ENCODE results near the gene STAB1. TPM values are rescaled to one million over a fixed set of nuclear protein-coding genes. Genes with fewer than 3 reads are reported as not detected.

The STAB1 gene
- total RNA-seq, 1 donor from 2014 or later: 404 TPM

DNA sequence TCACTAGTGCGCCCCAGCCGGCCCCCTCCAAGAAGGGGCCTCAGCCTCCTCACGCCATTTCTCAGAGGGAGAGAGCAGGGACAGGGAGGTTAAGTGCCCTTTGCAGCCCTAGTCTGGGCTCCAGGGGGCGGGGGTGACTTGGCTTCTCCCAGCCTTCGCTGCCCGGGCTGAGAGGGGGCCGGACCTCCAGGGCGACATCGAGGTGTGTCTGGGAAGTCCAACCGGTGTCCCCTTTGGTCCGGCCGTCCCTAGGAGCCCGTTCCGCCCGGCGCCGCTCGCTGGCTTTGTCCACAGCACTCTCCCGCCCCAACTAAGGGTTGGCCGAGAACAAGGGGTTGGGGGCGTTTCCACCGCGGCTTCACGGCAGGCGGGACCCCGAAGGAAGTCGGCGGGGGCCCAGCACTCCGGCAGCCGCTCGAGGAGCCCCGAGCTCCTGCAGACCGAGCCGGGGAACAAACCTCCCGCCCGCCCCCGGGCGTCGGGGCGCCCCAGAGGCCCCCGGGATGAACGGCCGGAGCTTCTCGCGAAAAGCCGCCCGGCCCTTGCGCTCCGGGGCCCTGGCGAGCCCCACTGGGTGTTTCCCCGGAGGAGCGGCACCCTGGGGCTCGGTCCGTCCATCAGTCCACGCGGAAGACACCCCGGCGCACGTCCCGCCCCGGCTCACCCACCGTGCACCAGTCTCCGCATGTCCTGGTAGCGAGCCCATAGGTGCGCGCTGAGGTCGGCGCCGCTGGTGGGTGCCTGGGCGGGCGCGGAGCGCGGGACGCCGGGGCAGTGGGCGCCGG lies 37.9 kb downstream of the STAB1 start:
- no peak for DNase-seq (ENCODE audit: extremely low read depth, low read depth, low spot score)

DNA sequence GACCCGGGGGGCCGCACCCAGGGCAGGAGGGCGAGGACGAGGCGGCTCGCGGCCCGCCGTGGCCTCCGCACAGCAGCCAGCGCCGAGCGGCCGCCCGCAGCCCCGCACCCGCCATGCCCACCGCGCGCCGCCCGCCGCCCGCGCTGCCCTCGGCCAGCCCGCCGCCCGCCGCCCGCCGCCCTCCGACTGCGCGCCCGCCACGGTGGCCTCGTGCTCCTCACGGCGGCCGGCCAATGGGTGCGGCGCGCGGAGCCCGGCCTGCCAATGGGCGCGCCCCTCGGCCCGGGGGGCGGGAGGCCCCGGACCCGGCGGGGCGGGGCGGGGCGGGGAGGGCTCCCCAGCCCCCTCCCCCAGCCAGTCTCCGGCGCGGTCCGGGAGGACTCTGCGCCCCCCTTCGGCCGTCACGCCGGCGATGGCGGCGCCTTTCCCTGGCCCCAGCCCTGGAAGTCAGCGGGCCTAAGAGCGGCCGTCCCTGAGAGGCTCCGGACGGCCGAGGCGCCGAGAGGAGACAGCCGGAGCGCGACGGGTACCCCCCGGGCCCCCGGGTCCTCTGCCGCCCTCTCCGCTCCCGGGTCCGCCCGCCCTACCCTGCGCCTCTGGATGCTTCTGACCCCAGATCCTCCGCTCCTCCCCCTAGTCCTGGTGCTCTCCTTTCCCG lies 38.6 kb downstream of the STAB1 start, which contains the start of gene NT5DC2:
TSS of gene NT5DC2 (minus strand) at position 235 of the 658 bp plus-strand sequence. CDS start at position 115, 120 bp downstream.
- DNase-seq (ENCODE audit: extremely low read depth, low read depth, low spot score): no peak

GRCh38 chr3:52534281-52535183 lies 39.4 kb downstream of the STAB1 start:
- DNase-seq (ENCODE audit: extremely low read depth, low read depth, low spot score): no peak

DNA sequence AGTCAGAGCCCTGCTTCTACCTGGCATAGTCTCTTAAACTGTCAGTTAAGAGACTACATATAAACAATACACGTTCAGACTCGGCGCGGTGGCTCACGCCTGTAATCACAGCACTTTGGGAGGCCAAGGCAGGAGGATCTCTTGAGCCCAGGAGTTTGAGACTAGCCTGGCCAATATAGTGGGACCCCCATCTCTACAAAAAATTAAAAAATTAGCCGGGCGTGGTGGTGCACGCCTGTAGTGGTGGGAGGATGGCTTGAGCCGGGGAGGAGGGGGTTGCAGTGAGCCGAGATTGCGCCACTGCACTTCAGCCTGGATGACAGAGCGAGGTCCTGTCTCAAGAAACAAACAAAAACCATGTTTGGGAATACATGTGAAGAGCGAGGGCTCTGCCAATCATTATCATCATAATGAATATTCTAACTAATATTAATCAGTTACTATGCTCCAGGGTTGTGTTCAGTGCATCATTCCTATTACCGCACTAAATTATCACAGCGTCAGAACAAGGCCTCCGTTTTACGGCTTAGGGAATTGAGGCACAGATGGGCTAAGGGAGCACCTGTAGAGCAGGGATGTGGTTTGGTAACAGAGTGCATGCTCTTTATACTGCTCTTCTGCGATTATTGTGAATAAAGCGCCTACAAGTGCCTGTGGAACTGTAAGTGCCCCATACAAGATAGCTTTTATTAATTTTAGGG lies 40.4 kb downstream of the STAB1 start:
- no peak for DNase-seq (ENCODE audit: extremely low read depth, low read depth, low spot score)

- no peak for DNase-seq (ENCODE audit: extremely low read depth, low read depth, low spot score)
These were observed 40.9 kb downstream of the STAB1 start for GRCh38 chr3:52536112-52536368.

- peak; percentile 70 for DNase-seq (ENCODE audit: extremely low read depth, low read depth, low spot score)
These were observed 41.4 kb downstream of the STAB1 start, which contains the start of gene UQCC5 for GRCh38 chr3:52536369-52537164. UQCC5 (plus strand) TSS chr3:52536605; CDS start chr3:52536756, 151 bp downstream.

DNA sequence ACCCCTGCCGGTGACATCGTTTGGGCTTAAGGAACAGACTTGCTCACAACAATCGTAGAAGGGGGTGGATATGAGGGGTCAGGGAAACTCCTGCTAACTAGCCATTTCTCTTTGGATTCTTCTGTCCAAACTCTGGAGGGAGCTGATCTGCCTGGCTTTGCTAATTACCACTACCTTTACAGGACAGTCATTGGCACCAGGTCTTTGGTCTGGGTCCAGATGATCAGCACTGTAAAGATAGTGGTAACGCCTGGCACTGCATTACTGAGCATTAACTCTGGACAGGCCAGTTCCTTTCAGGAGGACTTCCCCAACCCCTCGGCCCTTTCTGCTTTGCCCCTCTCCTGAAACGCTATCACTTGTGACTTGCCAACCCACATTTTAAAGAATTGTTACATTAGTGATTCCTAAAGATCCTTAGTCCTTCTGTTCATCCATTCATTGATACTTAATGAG lies 42.1 kb downstream of the STAB1 start:
- DNase-seq (ENCODE audit: extremely low read depth, low read depth, low spot score): no peak

DNA sequence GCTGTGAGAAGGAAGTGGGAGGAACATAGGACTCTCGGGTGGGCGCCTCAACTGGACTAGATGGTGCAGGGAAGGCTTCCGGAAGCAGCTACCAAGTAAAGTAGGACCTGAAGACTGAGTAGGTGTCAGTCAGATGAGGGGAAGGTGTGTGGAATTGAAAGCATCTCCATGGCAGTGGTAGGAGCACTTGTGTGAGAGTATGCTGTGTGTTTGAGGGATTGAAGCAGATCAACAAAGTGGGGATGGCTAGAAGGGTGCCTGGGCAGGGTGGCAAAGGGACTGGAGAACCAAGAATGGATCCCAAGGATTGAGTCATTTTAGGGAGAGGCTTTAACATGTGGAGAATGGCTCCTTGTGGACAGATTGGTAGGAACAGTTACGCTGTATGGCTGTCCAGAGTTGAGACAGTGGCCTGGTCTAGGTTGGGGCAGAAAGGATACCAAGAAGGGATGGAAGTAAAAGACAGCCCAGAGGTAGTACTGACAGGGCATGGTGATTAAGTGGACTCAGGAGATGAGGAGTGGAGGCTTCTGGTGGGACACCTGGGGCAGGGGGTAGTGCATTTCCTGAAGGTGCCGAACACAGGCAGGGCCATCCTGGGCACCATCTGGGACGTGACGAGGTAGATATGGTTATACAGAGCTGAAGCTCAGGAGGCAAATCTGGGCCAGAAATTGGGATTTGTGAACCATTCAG lies 42.7 kb downstream of the STAB1 start:
- no peak for DNase-seq (ENCODE audit: extremely low read depth, low read depth, low spot score)

DNA sequence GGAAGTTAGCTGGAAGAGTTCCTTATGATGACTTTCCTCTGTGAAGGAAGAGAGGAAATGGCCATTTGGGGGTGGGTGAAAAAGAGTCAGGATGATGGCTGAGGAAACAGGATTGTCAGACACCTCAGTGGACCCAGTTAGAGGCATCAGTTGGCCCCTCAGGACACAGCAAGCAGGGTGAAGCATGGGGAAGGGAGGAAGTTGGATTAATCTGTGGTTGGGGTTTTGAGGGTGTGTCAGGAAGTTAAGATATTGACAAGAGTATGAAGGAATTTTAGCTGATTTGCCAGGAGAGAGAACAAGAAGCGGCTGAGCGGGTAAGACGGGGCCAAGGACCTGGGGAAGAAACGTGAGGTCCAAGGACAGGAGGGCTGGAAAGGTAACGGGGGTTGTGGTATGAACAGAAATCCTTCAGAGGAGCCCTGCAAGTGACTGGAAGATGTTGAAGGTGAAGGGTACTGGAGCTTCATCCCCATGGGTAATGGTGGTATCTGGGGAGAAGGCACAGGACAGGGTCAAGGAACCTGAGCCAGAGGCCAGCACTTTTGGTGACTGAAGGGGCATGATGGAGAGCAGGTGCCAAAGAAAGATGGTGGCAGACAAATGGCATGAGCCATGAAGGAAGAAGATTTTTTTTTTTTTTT lies 44.0 kb downstream of the STAB1 start:
- no peak for DNase-seq (ENCODE audit: extremely low read depth, low read depth, low spot score)

GRCh38 chr3:52541050-52541449 lies 45.9 kb downstream of the STAB1 start:
- DNase-seq (ENCODE audit: extremely low read depth, low read depth, low spot score): no peak

DNA sequence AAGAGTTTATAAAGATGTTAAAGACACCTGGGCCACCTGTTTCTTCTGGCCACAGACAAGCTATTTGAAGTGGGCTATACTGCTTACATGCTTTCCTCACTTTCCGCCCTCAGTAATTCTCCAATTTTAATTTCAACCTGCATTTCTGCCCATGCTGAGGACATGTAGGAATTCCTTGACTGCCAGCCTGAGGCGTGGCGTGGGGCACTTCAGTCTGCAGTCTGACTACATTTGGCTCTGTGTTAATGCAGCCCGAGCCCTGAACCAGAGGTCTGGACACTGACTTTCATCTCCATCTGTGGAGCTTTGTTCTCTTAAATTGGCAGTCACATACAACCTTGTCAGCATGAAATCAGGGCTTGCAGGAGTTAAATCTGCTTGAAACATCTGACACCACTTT lies 49.8 kb downstream of the STAB1 start:
- no peak for DNase-seq (ENCODE audit: extremely low read depth, low read depth, low spot score)

DNA sequence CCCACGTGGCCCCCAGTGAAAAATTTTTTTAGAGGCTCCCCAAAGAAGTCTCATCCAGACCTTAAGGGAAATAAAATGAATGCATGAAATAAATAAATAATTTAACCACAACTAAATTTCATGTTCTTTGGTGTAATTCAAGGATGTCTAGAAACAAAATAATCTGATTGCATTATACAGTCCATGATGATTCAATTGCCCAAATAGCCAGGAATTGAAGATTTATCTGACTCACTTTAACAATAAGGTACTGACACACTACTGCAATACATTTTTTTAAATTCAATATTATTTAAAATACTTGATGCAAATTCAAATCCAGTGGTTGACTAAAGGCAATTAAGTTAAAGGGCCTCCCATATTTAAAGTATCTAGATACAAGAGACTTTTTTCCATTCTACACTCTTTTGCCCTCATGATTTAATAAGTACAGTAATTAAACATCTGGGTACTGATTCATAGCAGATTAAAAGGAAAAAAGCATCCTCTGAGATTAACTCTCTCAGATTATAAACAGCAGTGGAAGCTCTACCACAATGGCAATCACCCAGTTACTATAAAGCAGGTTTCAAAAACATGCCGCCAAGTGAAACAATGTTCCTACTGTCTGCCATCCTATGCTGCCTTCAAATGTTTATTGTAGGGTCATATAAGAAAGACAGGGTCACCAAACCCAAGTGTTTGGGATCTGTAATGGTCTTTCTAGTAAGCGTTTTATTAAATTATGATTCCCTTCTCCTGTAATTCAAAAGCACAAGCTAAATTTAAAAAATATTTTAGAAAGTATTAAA lies 51.2 kb downstream of the STAB1 start:
- no peak for DNase-seq (ENCODE audit: extremely low read depth, low read depth, low spot score)

GRCh38 chr3:52547143-52547542 lies 52.0 kb downstream of the STAB1 start:
- DNase-seq (ENCODE audit: extremely low read depth, low read depth, low spot score): no peak

GRCh38 chr3:52551118-52551517 lies 56.0 kb downstream of the STAB1 start:
- no peak for DNase-seq (ENCODE audit: extremely low read depth, low read depth, low spot score)

GRCh38 chr3:52552089-52552488 lies 57.0 kb downstream of the STAB1 start:
- DNase-seq (ENCODE audit: extremely low read depth, low read depth, low spot score): no peak

GRCh38 chr3:52554026-52554755 lies 59.1 kb downstream of the STAB1 start:
- DNase-seq (ENCODE audit: extremely low read depth, low read depth, low spot score): no peak

DNA sequence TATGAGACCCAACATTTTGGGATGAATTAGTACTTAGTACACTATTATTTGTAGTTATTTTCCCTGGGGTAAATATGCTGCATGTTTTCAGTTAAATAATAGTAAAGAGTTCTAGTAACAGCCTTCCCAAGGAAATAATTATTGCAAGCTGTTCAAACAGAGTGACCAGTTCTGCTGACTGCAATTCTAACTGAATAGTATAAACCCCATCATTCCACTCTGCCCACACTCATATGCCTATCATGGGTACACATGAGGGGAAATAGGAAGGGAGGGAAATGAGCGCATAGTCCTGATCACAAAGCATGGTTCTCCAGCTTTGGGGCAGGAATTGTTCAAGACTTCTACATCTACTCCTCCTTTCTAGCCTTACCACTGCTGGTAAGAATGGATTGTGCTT lies 59.9 kb downstream of the STAB1 start:
- no peak for DNase-seq (ENCODE audit: extremely low read depth, low read depth, low spot score)

All from glomerular endothelial cell (primary cell).